ENCODE results near the gene DHRS13. TPM values are rescaled to one million over a fixed set of nuclear protein-coding genes. Genes with fewer than 3 reads are reported as not detected.

The DHRS13 gene
- 1 to 10 TPM; 2.1 to 3.6 (median 2.7) TPM for total RNA-seq

- TF ChIP-seq CTCF (IDR thresholded peaks at IDR 0.05; ENCODE audit: low read depth) = no peak
These were observed at the start of gene DHRS13 for GRCh38 chr17:28902819-28903545. Gene DHRS13 (minus strand): TSS chr17:28903079. CDS start chr17:28902944, 135 bp downstream.

- no peak for TF ChIP-seq CTCF (IDR thresholded peaks at IDR 0.05; ENCODE audit: low read depth)
These were observed 49.4 kb upstream of the DHRS13 start for GRCh38 chr17:28951991-28952975.

GRCh38 chr17:28951428-28951990 is 48.6 kb upstream of the DHRS13 start, which contains the start of gene PHF12:
Gene PHF12 (minus strand): TSS chr17:28951518. CDS start chr17:28950960, 558 bp downstream.
- no peak for TF ChIP-seq CTCF (IDR thresholded peaks at IDR 0.05; ENCODE audit: low read depth)

- TF ChIP-seq CTCF (IDR thresholded peaks at IDR 0.05; ENCODE audit: low read depth) = no peak
These were observed 48.0 kb upstream of the DHRS13 start for GRCh38 chr17:28950752-28951427.

- TF ChIP-seq CTCF (IDR thresholded peaks at IDR 0.05; ENCODE audit: low read depth) = no peak
These were observed 47.3 kb upstream of the DHRS13 start for GRCh38 chr17:28950017-28950751.

- no peak for TF ChIP-seq CTCF (IDR thresholded peaks at IDR 0.05; ENCODE audit: low read depth)
These were observed 46.5 kb upstream of the DHRS13 start for GRCh38 chr17:28949185-28950016.

All from subcutaneous adipose tissue (tissue), 4 donors.